Measurements from ENCODE around the gene PER1. TPM values are rescaled to one million over a fixed set of nuclear protein-coding genes. Genes with fewer than 3 reads are reported as not detected.

Gene PER1
- total and polyA plus RNA-seq, 2 of the 13 experiments (the other 11 are each of a cell fraction or from before 2014, with no cell fraction given): 2.6 to 3.6 TPM

GRCh38 chr17:8152112-8152775, at the start of gene PER1 (continued):
- TF ChIP-seq, protein P1, sequence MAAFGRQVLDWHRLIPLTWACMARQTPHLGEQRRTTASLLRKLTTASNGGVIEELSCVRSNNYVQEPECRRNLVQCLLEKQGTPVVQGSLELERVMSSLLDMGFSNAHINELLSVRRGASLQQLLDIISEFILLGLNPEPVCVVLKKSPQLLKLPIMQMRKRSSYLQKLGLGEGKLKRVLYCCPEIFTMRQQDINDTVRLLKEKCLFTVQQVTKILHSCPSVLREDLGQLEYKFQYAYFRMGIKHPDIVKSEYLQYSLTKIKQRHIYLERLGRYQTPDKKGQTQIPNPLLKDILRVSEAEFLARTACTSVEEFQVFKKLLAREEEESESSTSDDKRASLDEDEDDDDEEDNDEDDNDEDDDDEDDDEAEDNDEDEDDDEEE (CRISPR knock-in tag; IDR thresholded peaks at IDR 0.05): no peak
- TF ChIP-seq ZNF557 (CRISPR knock-in tag; IDR thresholded peaks at IDR 0.05) (no peak), STAT6 (CRISPR knock-in tag; IDR thresholded peaks at IDR 0.05; ENCODE audit: borderline replicate concordance) (no peak), ZNF335 (CRISPR knock-in tag; IDR thresholded peaks at IDR 0.05) (peak; percentile 28; the same call in 1 of the 2 replicates), NBN (conservative IDR thresholded peaks at IDR 0.05) (no peak), ATF6 (CRISPR knock-in tag; conservative IDR thresholded peaks at IDR 0.05) (no peak), KIAA2018 (CRISPR knock-in tag; IDR thresholded peaks at IDR 0.05; ENCODE audit: borderline replicate concordance) (no peak), ZNF841 (CRISPR knock-in tag; IDR thresholded peaks at IDR 0.05; ENCODE audit: borderline replicate concordance) (no peak), CREM (IDR thresholded peaks at IDR 0.05) (peak; percentile 29; the same call in 1 of the 2 replicates), CREM (CRISPR knock-in tag; IDR thresholded peaks at IDR 0.05) (no peak), ZNF333 (CRISPR knock-in tag; IDR thresholded peaks at IDR 0.05; ENCODE audit: borderline replicate concordance) (no peak), ETV6 (CRISPR knock-in tag; conservative IDR thresholded peaks at IDR 0.05) (no peak), TGIF2 (CRISPR knock-in tag; IDR thresholded peaks at IDR 0.05) (no peak), TBX2 (CRISPR knock-in tag; IDR thresholded peaks at IDR 0.05; ENCODE audit: borderline replicate concordance) (no peak), KAT2B (IDR thresholded peaks at IDR 0.05; ENCODE audit: borderline replicate concordance, low read depth, low read length) (no peak), FOXK1 (CRISPR knock-in tag; IDR thresholded peaks at IDR 0.05; ENCODE audit: borderline replicate concordance, low read depth) (peak; percentile 48; the same call in 1 of the 2 replicates)

All from HepG2 (cell line).